ENCODE results near the gene TBX10.

DNA sequence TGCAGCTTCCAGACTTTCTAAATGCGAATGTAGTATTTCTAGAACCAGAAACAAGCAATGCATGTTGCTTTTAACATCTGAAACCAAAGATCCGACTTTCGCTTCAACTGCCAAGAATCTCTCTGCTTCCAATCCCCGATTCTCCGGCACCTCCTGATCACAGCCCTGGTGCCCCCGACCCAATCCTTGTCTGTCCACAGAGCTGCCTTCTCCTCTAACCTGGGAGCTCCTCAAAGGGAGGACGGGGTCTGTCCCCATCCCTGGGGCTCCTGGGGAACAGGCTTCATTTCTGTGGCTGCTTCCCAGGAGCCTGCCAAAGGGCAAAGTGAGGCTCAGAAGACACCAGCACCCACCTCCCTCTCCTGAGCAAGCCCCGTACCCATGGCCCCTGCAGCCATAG lies 34.3 kb upstream of the TBX10 start:
- TF ChIP-seq, protein P1, sequence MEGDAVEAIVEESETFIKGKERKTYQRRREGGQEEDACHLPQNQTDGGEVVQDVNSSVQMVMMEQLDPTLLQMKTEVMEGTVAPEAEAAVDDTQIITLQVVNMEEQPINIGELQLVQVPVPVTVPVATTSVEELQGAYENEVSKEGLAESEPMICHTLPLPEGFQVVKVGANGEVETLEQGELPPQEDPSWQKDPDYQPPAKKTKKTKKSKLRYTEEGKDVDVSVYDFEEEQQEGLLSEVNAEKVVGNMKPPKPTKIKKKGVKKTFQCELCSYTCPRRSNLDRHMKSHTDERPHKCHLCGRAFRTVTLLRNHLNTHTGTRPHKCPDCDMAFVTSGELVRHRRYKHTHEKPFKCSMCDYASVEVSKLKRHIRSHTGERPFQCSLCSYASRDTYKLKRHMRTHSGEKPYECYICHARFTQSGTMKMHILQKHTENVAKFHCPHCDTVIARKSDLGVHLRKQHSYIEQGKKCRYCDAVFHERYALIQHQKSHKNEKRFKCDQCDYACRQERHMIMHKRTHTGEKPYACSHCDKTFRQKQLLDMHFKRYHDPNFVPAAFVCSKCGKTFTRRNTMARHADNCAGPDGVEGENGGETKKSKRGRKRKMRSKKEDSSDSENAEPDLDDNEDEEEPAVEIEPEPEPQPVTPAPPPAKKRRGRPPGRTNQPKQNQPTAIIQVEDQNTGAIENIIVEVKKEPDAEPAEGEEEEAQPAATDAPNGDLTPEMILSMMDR (IDR thresholded peaks at IDR 0.05) = no peak
- TF ChIP-seq POLR2A (IDR thresholded peaks at IDR 0.05) (no peak), POLR2AphosphoS5 (IDR thresholded peaks at IDR 0.05) (no peak)
